DMS114 treated with DMSO at 0.1 percent for 48 hours (cell line): Measurements from ENCODE around the gene GLTPD2.

Experiments
- DNase-seq: peaks from one replicate; lab custom pipeline; 2025; ENCODE audit not compliant: unreplicated experiment; lab: John Stamatoyannopoulos, UW

Gene GLTPD2

DNA sequence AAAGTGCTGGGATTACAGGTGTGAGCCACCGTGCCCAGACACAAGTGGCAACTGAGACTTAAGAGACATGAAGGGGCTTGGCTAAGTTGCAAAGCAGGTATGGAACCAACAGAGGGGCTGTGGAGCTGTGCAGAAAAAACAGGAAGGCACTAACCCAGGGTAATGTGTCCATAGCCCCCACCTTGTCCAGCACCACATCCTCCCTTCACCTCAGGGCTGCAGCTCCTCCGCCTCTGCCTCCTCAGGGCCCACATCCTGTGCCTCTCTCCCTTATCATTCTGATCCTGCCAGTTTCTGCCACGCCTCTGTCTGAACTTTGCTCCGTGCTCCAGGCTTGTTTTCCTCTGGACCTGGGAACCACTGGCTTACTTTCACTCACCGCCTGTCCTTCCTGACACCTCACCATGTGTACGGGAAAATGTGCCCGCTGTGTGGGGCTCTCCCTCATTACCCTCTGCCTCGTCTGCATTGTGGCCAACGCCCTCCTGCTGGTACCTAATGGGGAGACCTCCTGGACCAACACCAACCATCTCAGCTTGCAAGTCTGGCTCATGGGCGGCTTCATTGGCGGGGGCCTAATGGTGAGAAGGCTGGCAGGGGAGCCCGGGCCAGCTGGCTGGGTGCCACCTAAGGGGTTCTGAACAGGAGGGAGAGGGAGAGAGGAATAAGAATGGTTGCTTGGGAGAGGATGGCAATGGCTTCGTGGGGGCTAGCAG, 17.1 kb upstream of the GLTPD2 start, which contains the start of gene TM4SF5:
TM4SF5 (plus strand) TSS at position 368 of the 716 bp plus-strand sequence; CDS start at position 405, 37 bp downstream.
- DNase-seq: no peak

DNA sequence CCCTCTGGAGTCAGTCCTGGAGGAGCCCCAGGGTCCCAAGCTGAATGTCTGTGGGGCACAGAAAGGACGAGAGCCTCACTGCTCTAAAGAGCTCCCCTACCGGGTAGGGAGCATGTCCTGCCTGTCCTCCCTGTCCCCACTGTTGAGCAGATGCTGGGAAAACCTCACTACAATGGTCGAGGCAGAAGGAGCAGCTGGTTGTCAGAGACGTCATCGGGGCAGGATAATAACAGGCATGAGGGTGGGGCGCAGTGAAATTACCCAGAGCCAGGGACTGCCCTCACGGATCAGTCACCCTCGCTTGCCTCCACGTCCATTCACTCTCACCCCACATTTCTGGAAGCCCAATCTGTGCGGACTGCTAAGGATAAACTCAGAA, 16.5 kb upstream of the GLTPD2 start:
- DNase-seq: no peak

DNA sequence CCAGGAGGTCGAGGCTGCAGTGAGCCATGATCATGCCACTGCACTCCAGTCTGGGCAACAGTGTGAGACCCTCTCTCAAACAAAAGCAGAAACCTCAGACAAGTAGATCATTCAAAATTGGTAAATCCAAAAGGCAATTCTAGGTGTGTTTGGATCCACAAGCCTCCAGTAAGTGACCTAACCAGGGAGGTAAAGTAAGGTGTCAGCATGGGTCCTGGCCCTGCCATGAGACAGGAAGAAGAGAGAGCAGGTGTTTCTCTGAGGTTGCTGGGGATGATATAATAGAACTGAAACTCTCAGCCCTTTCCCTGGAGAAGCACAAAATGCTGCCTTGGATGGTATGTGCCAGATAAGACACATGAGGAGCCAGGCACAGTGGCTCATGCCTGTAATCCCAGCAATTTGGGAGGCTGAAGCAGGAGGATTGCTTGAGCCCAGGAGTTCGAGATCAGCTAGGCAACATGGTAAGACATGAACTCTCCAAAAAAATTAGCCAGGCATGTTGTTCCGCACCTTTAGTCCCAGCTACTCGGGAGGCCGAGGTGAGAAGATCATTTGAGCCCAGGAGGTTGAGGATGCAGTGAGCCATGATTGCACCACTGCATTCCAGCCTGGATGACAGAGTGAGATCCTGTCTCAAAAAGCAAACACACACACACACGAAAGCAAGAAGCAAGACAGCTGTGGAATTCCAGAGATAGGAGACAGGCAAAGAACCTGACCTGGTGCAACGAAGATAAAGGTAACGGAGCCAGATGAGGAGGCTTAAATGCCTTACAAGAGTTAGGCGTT, 10.6 kb upstream of the GLTPD2 start:
- DNase-seq: no peak

DNA sequence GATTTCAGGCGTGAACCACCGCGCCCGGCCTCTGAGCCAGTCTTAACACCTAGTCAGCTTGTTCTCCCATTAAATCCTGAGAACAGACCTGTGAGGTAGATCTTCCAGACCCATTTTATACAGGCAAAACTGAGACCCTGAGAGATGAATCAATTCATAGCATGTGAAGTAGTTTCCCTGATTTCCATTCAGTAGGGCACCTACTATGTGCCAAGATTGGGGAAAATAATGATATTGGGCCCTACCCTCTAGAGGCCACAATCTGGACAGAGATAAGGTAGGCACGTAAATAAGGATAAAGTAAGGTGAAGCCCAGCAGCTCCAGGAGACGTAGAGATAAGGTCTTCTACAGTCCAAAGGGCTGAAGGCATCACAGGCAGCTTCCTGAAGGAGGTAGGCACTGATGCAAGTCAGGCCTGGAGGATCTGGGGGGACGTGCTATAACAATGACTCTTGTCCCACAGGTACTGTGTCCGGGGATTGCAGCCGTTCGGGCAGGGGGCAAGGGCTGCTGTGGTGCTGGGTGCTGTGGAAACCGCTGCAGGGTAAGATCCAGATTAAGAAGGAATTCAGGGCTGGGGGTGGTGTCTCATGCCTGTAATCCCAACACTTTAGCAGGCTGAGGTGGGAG, 8.3 kb upstream of the GLTPD2 start:
- no peak for DNase-seq

DNA sequence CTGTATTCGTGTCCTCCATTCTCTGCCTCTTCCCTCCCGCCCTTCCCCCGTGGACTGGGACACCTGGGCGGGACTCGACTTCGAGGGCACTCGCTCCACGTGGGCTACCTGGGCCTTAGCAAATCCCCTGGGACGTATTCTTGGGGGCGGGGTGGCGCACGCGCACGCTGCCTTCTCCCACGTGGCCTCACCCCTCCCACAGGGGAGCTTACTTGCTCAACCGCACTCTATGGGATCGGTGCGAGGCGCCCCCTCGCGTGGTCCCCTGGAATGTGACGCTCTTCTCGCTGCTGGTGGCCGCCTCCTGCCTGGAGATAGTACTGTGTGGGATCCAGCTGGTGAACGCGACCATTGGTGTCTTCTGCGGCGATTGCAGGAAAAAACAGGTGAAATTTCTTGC, 6.1 kb upstream of the GLTPD2 start:
- no peak for DNase-seq

DNA sequence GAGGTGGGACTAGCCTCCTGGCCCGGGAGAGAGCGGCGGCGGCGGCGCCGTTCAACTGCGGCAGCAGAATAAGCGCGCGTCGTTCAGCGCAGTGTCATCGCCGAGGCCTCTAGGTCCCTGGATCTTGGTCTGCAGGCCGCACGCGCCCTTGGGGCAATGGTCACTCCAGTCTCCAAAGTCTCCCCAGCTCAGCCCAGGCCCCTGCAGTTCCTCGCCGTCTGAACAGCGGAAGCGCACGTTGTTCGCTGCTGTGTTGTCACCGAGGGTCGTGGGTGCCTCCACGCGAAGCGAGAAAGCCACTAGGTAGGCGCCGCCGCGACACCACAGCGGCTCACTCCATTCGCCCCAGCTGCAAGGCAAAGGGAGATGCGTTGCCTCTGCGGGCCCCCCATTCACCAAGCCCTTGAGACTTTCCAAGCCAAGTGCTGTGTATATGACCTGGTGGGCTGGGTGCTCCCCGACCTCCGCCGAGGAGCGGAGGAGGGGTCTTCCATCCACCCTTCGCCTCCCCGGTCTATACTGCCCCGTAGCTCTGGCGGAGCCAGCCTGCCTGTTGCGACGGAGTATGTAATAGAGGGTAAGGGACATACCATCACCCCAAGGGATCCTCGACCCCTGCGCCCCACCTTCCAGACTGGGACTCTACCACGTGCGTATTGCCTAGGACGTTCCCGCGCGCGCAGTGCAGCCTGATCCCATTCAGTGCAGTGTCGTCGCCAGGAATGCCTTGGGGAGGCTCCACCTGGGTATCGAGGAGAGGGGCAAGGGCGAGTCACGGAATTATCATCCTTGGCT, 3.3 kb upstream of the GLTPD2 start:
- no peak for DNase-seq

DNA sequence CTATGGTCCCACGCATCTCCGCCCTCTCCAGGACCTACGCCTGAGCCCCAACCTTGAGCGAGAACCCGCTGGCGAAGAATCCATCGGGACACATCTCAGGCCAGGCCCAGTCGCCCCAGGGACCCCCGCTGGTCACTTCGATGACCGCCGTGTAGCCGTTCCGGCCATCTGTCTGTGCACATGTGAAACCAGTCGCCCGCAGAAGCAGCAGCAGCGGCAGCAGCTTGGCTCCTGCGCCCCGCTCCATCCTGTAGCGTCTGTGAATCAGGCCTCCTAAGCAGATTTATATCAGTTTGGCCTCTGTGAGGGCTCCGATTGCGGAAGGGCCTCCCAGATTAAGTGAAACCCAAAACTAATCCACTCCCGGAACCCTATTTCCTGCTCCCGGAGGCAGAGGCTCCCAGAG, 2.7 kb upstream of the GLTPD2 start, which contains the start of gene VMO1:
VMO1 (minus strand) TSS at position 259 of the 406 bp plus-strand sequence; CDS start at position 247, 12 bp downstream.
- no peak for DNase-seq

- DNase-seq: no peak
Observed at GRCh38 chr17:4786516-4786915, 2.2 kb upstream of the GLTPD2 start.

GRCh38 chr17:4788159-4788806, 481 bp upstream of the GLTPD2 start:
- no peak for DNase-seq

DNA sequence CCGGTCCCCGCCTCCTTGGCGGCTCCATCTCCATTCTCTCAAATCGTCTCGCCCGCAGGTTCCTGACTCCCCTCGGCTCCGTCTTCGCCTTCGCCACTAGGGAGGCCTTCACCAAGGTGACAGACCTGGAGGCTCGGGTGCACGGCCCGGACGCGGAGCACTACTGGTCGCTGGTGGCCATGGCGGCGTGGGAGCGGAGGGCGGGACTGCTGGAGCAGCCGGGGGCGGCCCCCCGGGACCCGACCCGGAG, 862 bp downstream of the GLTPD2 start:
- peak; percentile 56 for DNase-seq

DNA sequence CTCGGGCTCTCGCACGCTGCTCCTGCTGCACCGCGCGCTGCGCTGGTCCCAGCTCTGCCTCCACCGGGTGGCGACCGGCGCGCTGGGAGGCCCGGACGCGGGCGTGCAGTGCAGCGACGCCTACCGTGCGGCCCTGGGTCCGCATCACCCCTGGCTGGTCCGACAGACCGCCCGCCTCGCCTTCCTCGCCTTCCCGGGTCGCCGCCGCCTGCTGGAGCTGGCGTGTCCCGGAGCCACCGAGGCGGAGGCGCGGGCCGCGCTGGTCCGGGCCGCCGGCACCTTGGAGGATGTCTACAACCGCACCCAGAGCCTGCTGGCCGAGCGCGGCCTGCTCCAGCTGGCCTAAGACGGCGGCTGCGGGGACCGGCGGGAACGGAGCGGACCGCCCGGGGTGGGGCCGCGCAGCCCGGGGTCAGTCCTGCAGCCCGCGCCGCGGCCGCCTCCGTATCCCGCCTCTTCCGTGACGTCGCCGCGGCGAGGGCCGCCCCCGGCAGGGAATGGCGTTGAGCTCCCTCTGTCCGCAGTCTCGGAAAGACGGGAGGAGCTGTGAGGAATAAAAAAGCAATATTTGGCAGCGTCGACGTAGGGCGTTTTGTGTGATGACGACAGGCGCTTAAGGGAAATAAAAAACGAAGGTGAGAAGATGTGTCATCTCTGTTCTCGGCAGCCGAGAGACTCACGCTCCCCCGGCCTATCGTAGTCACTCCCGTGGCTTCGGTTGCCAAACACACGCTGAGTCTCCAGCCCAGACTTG, 1.4 kb downstream of the GLTPD2 start:
- DNase-seq: peak; percentile 70

GRCh38 chr17:4790705-4791088, 1.9 kb downstream of the GLTPD2 start:
- DNase-seq: no peak

DNA sequence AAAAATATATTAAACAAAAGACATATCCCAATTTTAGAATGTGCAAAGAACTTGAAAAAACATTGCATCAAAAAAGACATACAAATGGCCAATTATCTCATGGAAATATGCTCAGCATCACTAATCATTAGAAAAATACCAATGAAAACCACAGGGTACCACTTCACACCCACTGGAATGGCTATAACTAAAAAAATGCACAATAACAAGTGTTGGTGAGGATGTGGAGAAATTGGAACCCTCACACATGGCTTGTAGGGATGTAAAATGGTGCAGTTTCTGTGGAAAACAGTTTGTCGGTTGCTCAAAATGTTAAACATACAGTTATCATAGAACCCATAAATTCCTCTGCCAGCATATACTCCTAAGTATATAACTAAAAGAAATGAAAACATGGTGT, 6.4 kb downstream of the GLTPD2 start:
- DNase-seq: no peak

- DNase-seq: peak; percentile 43
Observed at GRCh38 chr17:4796552-4796920, 7.8 kb downstream of the GLTPD2 start.

GRCh38 chr17:4800462-4801196, 11.9 kb downstream of the GLTPD2 start:
- DNase-seq: no peak

GRCh38 chr17:4802228-4802627, 13.5 kb downstream of the GLTPD2 start, which contains the start of gene C17orf114:
Gene C17orf114, minus strand, starts transcription at chr17:4802328.
- no peak for DNase-seq

DNA sequence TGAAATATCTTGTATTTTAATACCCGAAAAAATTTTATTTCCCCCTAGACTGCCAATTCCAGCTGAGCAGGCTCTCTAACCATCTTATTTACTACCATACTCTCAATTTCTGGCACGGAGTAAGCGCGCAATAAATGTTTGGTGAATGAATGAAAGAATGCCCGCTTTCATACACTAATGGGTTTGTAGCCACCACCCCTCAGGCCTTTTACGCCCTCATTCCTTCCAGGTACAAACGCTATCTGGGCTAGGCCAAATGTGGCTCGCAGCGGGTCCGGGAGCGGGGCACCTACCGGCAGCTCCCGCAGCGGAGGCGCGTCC, 17.7 kb downstream of the GLTPD2 start:
- no peak for DNase-seq

GRCh38 chr17:4806777-4807604, 18.2 kb downstream of the GLTPD2 start, which contains the start of gene PLD2:
Gene PLD2, plus strand, starts transcription at chr17:4807152. Its CDS starts 621 bp downstream, at chr17:4807773.
- DNase-seq: peak; percentile 52
